LNCaP clone FGC (cell line): ENCODE data around the gene RUNX2.

Experiments used
- DNase-seq: peaks from one replicate; pipeline ENCODE4 v3.0.0-alpha.2; 2011; ENCODE audit warnings: low read depth
- H3K4me3 ChIP-seq: 2 replicates; pipeline ENCODE4 v1.5.1; 2011; ENCODE audit warnings: mild to moderate bottlenecking, low read depth, low read length, control low read depth
- TF ChIP-seq, protein P1 (sequence below): IDR thresholded peaks from 2 replicates; pipeline ENCODE4 v1.5.1; 2012; ENCODE audit warnings: mild to moderate bottlenecking; ENCODE audit not compliant: control insufficient read depth, insufficient read depth; ENCODE audit errors: extremely low read depth

Gene RUNX2

DNA sequence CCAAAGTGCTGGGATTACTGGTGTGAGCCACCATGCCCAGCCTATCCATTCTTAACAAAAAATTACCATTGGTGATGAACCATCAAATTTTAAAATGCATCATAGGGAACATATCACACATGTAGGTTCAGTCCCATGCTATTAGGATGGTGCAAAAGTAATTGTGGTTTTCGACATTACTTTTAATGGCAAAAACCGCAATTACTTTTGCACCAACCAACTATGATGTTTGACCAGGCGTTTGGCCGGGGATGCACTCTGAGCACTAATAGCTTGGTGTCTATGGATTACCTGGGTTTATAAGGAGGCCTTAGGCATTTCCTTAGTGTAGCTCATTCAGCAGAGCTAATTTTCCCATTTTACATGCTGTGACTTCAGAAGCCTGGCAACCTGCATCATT lies 296.1 kb downstream of the RUNX2 start:
- TF ChIP-seq, protein P1, sequence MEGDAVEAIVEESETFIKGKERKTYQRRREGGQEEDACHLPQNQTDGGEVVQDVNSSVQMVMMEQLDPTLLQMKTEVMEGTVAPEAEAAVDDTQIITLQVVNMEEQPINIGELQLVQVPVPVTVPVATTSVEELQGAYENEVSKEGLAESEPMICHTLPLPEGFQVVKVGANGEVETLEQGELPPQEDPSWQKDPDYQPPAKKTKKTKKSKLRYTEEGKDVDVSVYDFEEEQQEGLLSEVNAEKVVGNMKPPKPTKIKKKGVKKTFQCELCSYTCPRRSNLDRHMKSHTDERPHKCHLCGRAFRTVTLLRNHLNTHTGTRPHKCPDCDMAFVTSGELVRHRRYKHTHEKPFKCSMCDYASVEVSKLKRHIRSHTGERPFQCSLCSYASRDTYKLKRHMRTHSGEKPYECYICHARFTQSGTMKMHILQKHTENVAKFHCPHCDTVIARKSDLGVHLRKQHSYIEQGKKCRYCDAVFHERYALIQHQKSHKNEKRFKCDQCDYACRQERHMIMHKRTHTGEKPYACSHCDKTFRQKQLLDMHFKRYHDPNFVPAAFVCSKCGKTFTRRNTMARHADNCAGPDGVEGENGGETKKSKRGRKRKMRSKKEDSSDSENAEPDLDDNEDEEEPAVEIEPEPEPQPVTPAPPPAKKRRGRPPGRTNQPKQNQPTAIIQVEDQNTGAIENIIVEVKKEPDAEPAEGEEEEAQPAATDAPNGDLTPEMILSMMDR = no peak
- DNase-seq = no peak
- H3K4me3 ChIP-seq = no peak overlapping the region

DNA sequence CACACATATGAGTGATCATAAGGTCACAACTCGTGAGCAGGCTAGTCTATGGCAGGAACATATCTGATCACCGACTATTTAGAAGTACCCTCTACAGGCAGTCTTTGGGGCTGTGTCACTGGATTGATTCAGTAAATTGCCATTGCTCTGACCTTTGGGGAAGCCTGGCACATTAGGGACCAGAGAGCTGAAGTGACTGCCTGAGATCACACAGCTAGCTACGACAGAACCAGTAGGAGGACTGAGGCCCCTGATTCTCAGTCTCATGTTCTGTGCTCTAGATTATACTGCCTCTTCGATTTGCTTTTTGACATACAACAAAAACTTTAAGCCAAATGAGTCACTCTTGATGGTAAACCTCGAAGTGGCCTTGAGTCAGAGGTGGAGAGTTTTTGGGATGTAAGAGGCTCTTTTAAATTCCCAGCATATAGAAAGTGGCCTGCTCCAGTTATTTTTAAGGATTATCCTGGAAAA lies 297.1 kb downstream of the RUNX2 start:
- TF ChIP-seq, protein P1 = no peak
- no peak overlapping the region for H3K4me3 ChIP-seq
- DNase-seq = no peak

DNA sequence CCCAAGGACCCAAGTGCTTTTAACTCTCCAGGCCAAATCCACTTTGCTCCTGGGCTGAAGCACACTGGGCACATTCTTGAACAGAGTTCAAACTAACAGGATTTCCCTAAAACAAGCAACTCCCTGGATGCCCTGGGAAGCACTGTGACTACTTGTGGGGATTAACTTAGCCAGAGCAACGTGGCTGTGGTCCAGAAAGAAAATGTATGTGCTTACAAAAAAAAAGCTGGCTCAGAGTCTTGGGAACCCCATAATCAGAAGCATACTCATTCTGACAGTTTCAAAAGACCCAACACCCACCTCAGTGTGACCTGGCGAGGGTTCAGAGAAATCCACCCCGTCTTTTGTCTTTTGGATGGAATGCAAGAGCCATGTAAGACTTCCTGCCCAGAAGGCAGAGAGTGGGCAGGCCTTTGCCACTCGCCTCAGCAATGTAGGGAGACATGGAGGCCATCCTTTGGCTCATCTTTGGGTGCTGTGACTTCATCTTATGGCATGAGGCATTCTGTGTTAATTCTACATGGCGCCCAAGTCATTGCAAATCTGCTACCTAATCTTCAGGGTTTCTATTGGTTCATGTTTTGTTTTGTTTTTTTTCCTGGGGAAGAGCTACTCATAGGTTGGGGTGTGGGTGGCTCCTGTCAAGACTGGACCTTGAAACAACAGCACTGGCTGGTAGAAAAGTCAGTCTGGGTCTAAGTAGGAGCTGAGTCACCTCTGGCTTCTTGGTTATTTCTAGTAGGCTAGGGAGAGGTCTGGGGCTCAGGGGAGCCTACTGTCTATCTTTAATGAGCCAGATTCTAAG lies 298.2 kb downstream of the RUNX2 start:
- TF ChIP-seq, protein P1 = no peak
- DNase-seq = no peak
- no peak overlapping the region for H3K4me3 ChIP-seq

DNA sequence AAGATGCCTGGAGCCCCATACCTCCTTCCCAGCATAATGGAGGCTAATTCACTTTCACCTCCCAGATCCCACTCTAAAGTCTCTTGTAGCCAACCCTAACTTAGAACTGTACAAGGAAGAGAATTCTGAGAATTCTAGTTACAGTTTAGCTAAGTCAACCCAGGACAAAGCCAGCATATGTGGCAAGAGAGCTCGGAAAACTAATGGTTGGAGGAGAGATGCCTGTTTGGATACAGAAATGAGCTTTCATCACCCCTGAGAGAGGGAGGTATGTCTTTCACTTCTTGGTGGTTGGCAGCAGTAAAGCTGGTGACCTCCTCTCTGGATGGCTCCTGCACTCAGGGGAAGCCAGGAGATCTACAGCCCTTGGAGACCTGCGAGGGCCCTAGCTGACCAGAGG lies 302.2 kb downstream of the RUNX2 start:
- DNase-seq = no peak
- TF ChIP-seq, protein P1 = no peak

DNA sequence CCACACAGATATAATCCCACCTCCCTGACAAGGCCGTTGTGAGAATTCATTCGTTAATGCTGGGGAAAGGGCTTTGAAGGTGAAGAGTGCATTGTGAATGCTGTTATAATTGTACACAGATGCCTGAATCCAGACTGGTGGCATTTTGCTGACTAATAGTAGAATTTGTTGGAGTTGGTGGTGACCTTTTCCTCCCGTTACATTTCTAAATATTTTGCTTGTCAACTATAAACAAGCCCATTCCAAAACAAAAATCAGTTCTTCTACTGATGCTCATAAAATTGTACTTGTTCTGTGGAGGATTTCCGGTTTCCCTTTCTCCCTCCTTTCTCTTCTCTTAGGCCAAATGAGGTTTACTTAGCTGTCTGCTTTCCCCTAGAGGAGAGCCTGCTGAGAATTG lies 302.7 kb downstream of the RUNX2 start:
- DNase-seq = no peak
- no peak overlapping the region for H3K4me3 ChIP-seq
- TF ChIP-seq, protein P1 = no peak

More for the DNA sequence above, 302.2 kb downstream of the RUNX2 start:
- no peak overlapping the region for H3K4me3 ChIP-seq

DNA sequence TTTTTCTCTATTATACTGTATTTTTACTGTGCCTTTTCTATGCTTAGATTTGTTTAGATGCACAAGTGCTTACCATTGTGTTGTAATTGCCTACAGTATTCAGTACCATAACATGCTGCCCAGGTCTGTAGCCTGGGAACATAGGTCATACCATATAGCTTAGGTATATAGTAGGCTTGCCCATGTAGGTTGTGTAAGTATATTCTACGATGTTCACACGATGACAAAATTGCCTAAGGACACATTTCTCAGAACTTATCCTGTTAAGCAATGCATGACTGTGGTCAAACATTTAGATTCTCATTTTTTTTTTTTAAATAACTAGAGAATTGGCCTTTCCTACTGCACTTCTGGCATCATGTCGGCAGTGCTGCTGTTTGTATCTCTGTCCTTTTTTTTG lies 303.3 kb downstream of the RUNX2 start:
- DNase-seq = no peak
- TF ChIP-seq, protein P1 = no peak
- no peak overlapping the region for H3K4me3 ChIP-seq

DNA sequence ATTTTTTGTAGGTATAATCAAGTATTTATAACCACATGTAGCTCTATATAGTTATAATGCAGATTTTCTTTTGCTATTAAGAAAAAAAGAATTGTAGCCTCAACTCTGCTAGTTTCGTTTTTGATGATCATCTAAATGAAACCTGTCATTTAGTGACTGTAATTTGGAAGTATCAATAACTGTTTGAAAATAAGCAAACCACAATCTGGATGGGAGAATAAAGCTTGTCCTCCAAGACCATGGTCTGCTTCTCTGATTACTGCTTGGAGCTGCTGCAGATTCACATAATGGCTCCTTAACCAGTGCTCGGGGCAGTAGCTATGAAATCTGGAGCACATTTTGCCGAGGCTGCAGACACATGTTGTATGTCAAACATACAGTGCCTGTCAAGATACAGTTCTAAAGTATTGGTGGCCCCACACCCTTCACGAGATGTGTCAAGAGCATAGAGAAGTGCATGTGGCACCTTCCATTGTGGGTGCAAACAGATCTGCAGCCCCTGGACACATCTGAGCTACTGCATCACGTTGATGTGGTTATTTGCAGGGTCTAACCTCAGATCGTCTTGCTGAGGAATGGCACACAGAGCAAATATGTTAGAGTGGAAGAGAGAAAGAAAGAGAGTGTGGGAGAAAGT lies 305.3 kb downstream of the RUNX2 start:
- no peak for DNase-seq
- H3K4me3 ChIP-seq = no peak overlapping the region
- TF ChIP-seq, protein P1 = no peak
